ENCODE data around the gene FBP2.

The FBP2 gene

DNA sequence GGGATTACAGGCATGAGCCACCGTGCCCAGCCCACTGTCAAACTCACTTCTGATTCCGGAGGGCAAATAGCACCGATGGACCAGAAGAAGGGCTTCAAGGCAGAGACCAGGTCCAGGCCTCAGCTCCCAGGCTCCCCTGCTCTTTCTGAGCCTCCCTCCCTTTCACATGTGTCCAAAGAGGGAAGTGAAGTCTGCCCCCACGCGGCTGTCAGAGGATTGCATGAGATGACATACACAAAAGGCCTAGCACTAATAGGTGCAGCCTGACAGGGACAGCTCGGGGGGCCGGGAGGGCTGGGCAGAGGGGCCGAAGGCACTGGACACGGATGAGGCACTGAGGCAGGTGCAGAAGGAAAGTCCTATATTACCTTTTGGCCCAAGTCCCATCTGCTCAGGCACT is 29.6 kb upstream of the FBP2 start:
- TF ChIP-seq CTCF (IDR thresholded peaks at IDR 0.05; ENCODE audit: borderline replicate concordance, insufficient read depth, low read depth, low read length), result peak; percentile 61
- no peak overlapping the region for H3K4me3 ChIP-seq (ENCODE audit: low read depth, low read length)

DNA sequence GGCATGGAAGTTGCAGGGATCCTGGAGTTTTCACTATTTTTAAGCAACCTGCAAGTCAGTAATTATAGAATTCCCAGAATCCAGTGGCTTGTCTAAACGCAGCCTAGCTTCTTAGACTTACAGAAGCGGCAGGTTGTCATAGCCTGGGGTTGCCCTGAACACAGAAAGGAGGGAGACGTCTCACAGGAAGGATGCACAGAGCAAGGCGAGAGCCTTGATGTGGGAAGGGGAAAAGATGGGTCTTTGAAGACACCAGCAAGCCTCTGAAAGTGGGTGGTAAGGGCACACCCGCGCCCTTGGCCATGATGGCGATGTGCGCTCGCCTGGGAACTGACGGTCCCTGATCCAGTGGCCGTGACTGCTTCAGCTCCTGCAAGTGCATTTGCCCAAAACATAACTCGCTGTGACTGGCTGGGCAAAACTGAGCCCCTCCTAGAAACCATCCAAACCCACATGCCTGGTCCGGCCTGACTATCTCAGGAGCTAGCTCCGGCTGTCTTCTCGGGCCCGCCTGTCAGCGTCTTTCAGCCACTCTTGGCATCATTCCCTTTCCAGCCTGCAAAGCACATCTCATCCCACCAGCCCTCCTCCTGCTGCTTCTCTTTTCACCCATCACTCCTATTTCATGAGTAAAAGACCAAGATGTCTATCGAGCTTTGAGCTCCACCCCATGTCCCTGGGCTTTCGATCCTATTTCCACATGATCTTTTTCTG is 28.6 kb upstream of the FBP2 start:
- H3K4me3 ChIP-seq (ENCODE audit: low read depth, low read length), result no peak overlapping the region
- no peak for TF ChIP-seq CTCF (IDR thresholded peaks at IDR 0.05; ENCODE audit: borderline replicate concordance, insufficient read depth, low read depth, low read length)

DNA sequence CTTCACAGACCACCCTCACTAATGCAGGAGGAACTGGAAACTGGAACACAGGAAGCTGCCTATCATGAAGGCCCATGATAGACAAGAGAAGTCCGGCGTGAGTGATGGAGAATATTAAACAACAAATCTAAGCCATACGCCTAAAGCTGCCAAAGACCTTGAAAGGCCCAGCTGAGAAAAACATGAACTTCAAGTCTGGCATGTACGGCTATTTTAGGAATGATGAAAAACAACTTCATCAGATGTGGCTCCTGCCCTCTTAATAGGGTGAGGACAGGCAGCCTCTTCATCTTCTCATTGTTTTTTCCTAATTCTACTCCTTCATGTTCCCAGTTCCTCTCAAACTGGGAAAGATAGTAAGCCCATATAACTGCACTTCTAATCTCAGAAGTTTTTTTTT is 25.4 kb upstream of the FBP2 start:
- no peak for TF ChIP-seq CTCF (IDR thresholded peaks at IDR 0.05; ENCODE audit: borderline replicate concordance, insufficient read depth, low read depth, low read length)
- no peak overlapping the region for H3K4me3 ChIP-seq (ENCODE audit: low read depth, low read length)

- 0 out of 2 replicates have a peak, but pooled peaks have one; percentile 1 for TF ChIP-seq CTCF (IDR thresholded peaks at IDR 0.05; ENCODE audit: borderline replicate concordance, insufficient read depth, low read depth, low read length)
- H3K4me3 ChIP-seq (ENCODE audit: low read depth, low read length), result no peak overlapping the region
Observed at GRCh38 chr9:94613003-94613402, 19.4 kb upstream of the FBP2 start.

- TF ChIP-seq CTCF (IDR thresholded peaks at IDR 0.05; ENCODE audit: borderline replicate concordance, insufficient read depth, low read depth, low read length), result no peak
- H3K4me3 ChIP-seq (ENCODE audit: low read depth, low read length), result no peak overlapping the region
Observed at GRCh38 chr9:94612071-94612470, 18.4 kb upstream of the FBP2 start.

GRCh38 chr9:94611638-94612068 is 18.0 kb upstream of the FBP2 start:
- no peak overlapping the region for H3K4me3 ChIP-seq (ENCODE audit: low read depth, low read length)
- no peak for TF ChIP-seq CTCF (IDR thresholded peaks at IDR 0.05; ENCODE audit: borderline replicate concordance, insufficient read depth, low read depth, low read length)

GRCh38 chr9:94610181-94610606 is 16.6 kb upstream of the FBP2 start:
- TF ChIP-seq CTCF (IDR thresholded peaks at IDR 0.05; ENCODE audit: borderline replicate concordance, insufficient read depth, low read depth, low read length), result no peak
- H3K4me3 ChIP-seq (ENCODE audit: low read depth, low read length), result no peak overlapping the region
